ENCODE data around the gene ARHGAP18. TPM values are rescaled to one million over a fixed set of nuclear protein-coding genes. Genes with fewer than 3 reads are reported as not detected.

Gene ARHGAP18
- total RNA-seq, 1 donor from 2014 or later = 60.8 TPM

- Histone ChIP-seq H3K27ac (no peak overlapping the region), H3K27me3 (no peaks in the 10 kb centered on the region), H3K4me3 (no peak overlapping the region), H3K9me3 (no peaks in the 10 kb centered on the region), H3K4me1 (no peaks in the 10 kb centered on the region), H3K36me3 (no peaks in the 10 kb centered on the region)
- DNase-seq (no peak), ATAC-seq (no peak)
- no peak for TF ChIP-seq CTCF (IDR thresholded peaks at IDR 0.05)
- intact Hi-C loops (cut with DNase I) = no loop called here
These were observed 163.3 kb downstream of the ARHGAP18 start for GRCh38 chr6:129546702-129547101.

- H3K27me3 ChIP-seq = no peaks in the 10 kb centered on the region
- no peaks in the 10 kb centered on the region for H3K9me3 ChIP-seq
- no peak for TF ChIP-seq CTCF (IDR thresholded peaks at IDR 0.05)
- H3K27ac ChIP-seq = no peak overlapping the region
- DNase-seq = no peak
- intact Hi-C loops (cut with DNase I) = no loop called here
- ATAC-seq = no peak
- no peaks in the 10 kb centered on the region for H3K36me3 ChIP-seq
- H3K4me1 ChIP-seq = no peaks in the 10 kb centered on the region
- no peak overlapping the region for H3K4me3 ChIP-seq
These were observed 164.9 kb downstream of the ARHGAP18 start for GRCh38 chr6:129544892-129545612.

- no peak for ATAC-seq
- no peaks in the 10 kb centered on the region for H3K9me3 ChIP-seq
- no peak overlapping the region for H3K4me3 ChIP-seq
- H3K4me1 ChIP-seq = no peaks in the 10 kb centered on the region
- no peak for DNase-seq
- H3K27ac ChIP-seq = no peak overlapping the region
- no peaks in the 10 kb centered on the region for H3K27me3 ChIP-seq
- H3K36me3 ChIP-seq = no peaks in the 10 kb centered on the region
- no peak for TF ChIP-seq CTCF (IDR thresholded peaks at IDR 0.05)
- intact Hi-C loops (cut with DNase I) = no loop called here
These were observed 166.0 kb downstream of the ARHGAP18 start for GRCh38 chr6:129543981-129544380.

- Histone ChIP-seq H3K9me3 (no peaks in the 10 kb centered on the region), H3K36me3 (no peaks in the 10 kb centered on the region), H3K27ac (no peak overlapping the region), H3K4me1 (no peaks in the 10 kb centered on the region), H3K4me3 (no peak overlapping the region), H3K27me3 (no peaks in the 10 kb centered on the region)
- ATAC-seq (no peak), DNase-seq (no peak)
- no peak for TF ChIP-seq CTCF (IDR thresholded peaks at IDR 0.05)
- intact Hi-C loops (cut with DNase I) = no loop called here
These were observed 167.3 kb downstream of the ARHGAP18 start for GRCh38 chr6:129542705-129543104.

GRCh38 chr6:129539032-129539431 is 170.9 kb downstream of the ARHGAP18 start:
- Histone ChIP-seq H3K36me3 (no peaks in the 10 kb centered on the region), H3K27ac (no peak overlapping the region), H3K27me3 (no peaks in the 10 kb centered on the region), H3K9me3 (no peaks in the 10 kb centered on the region), H3K4me1 (no peaks in the 10 kb centered on the region), H3K4me3 (no peak overlapping the region)
- no peak for TF ChIP-seq CTCF (IDR thresholded peaks at IDR 0.05)
- DNase-seq (no peak), ATAC-seq (no peak)
- intact Hi-C loops (cut with DNase I) = no loop called here

GRCh38 chr6:129536271-129536670 is 173.7 kb downstream of the ARHGAP18 start:
- ATAC-seq (no peak), DNase-seq (no peak)
- intact Hi-C loops (cut with DNase I) = no loop called here
- H3K4me1 ChIP-seq = no peaks in the 10 kb centered on the region
- TF ChIP-seq CTCF (IDR thresholded peaks at IDR 0.05) = no peak
- no peaks in the 10 kb centered on the region for H3K9me3 ChIP-seq
- H3K36me3 ChIP-seq = peaks cover 5% of the 10 kb centered on the region
- H3K4me3 ChIP-seq = no peak overlapping the region
- no peak overlapping the region for H3K27ac ChIP-seq
- H3K27me3 ChIP-seq = no peaks in the 10 kb centered on the region
